Activated CD8-positive, alpha-beta T cell treated with anti-CD3 and anti-CD28 coated beads for 36 hours (primary cell): ENCODE measurements around the gene RPEL1. TPM values are rescaled to one million over a fixed set of nuclear protein-coding genes. Genes with fewer than 3 reads are reported as not detected.

Experiments used
- ATAC-seq: fragments of 200-7000 bp; cut with Tn5 transposase; one replicate; pipeline ENCODE4 v1.10.0; 2021; ENCODE audit warnings: mild to moderate bottlenecking, moderate library complexity
- CTCF ChIA-PET: fragments of 350-600 bp; sonication (Branson Sonifier 250); formaldehyde crosslinking; loops from one replicate; lab custom pipeline; 2021; ENCODE audit warnings: antibody characterized with exemption; lab: Charles Lee
- POLR2A ChIA-PET: fragments of 350-600 bp; sonication (Branson Sonifier 250); formaldehyde crosslinking; loops from one replicate; lab custom pipeline; 2021; ENCODE audit warnings: antibody characterized with exemption; lab: Charles Lee
- DNase-seq: peaks from one replicate; pipeline ENCODE4 v3.0.0-alpha.2; 2020
- H3K27ac Mint-ChIP-seq: one replicate; pipeline ENCODE4 v1.8.0; 2021; ENCODE audit warnings: mild to moderate bottlenecking, mixed read lengths
- H3K27me3 Mint-ChIP-seq: one replicate; pipeline ENCODE4 v1.8.0; 2021; ENCODE audit warnings: mixed read lengths
- H3K36me3 Mint-ChIP-seq: one replicate; pipeline ENCODE4 v1.8.0; 2021; ENCODE audit warnings: low read depth, mixed read lengths
- H3K4me1 Mint-ChIP-seq: one replicate; pipeline ENCODE4 v1.8.0; 2021; ENCODE audit warnings: low read depth, mixed read lengths
- H3K4me3 Mint-ChIP-seq: one replicate; pipeline ENCODE4 v1.8.0; 2021; ENCODE audit warnings: mild to moderate bottlenecking, moderate library complexity, mixed read lengths
- H3K9me3 Mint-ChIP-seq: one replicate; pipeline ENCODE4 v1.8.0; 2021; ENCODE audit warnings: mixed read lengths
- intact Hi-C: fragments of 100-400 bp; cut with micrococcal nuclease; formaldehyde crosslinking; loops from one replicate; pipeline ENCODE4 v1.10.0; 2022
- total RNA-seq, 2 experiments: library from RNA; stranded (reverse); gene quantifications; one replicate each; pipeline ENCODE4 v1.2.3, GENCODE V29; 2021
- TF ChIP-seq, protein P1 (sequence below): fragments of 200-600 bp; IDR thresholded peaks from one replicate; pipeline ENCODE4 v1.8.0; 2022; ENCODE audit warnings: antibody characterized with exemption, mild to moderate bottlenecking

RPEL1 gene
- total RNA-seq, 2 experiments from 2014 or later = not detected

DNA sequence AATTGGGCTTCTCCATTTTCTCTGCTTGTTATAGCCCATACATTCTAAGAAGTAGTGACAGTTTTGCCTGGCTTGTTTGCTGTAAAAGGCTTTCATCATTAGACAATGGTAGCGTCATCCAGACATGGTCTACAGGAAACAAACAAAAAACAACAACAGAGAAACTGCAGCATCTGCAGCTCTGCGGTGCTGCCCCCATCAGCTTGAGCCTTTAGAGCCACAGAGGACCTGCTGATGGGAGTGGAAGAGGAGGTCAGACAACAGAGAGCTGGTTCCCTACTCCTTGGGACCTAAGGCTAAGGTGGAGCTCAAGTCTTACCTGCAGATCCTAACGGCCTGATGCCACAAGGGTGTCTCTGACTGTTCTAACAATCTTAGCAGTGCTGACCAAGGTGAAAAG is 34.3 kb downstream of the RPEL1 start:
- DNase-seq = no peak
- intact Hi-C loops = no loop called here
- Mint-ChIP-seq H3K4me1 (peaks cover 3% of the 10 kb centered on the region), H3K27ac (no peak overlapping the region), H3K9me3 (peaks cover 1% of the 10 kb centered on the region), H3K36me3 (no peaks in the 10 kb centered on the region), H3K27me3 (peaks cover 71% of the 10 kb centered on the region), H3K4me3 (no peak overlapping the region)
- CTCF ChIA-PET = interaction anchor here (1.0 to 2.0 kb wide), 4 partner anchors 9 to 87 kb away, joined by 3 to 6 read pairs (median 4); partner anchors contain the start of gene NT5C2
- ATAC-seq = no peak
- TF ChIP-seq, protein P1, sequence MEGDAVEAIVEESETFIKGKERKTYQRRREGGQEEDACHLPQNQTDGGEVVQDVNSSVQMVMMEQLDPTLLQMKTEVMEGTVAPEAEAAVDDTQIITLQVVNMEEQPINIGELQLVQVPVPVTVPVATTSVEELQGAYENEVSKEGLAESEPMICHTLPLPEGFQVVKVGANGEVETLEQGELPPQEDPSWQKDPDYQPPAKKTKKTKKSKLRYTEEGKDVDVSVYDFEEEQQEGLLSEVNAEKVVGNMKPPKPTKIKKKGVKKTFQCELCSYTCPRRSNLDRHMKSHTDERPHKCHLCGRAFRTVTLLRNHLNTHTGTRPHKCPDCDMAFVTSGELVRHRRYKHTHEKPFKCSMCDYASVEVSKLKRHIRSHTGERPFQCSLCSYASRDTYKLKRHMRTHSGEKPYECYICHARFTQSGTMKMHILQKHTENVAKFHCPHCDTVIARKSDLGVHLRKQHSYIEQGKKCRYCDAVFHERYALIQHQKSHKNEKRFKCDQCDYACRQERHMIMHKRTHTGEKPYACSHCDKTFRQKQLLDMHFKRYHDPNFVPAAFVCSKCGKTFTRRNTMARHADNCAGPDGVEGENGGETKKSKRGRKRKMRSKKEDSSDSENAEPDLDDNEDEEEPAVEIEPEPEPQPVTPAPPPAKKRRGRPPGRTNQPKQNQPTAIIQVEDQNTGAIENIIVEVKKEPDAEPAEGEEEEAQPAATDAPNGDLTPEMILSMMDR = no peak
- POLR2A ChIA-PET = no interaction called here

DNA sequence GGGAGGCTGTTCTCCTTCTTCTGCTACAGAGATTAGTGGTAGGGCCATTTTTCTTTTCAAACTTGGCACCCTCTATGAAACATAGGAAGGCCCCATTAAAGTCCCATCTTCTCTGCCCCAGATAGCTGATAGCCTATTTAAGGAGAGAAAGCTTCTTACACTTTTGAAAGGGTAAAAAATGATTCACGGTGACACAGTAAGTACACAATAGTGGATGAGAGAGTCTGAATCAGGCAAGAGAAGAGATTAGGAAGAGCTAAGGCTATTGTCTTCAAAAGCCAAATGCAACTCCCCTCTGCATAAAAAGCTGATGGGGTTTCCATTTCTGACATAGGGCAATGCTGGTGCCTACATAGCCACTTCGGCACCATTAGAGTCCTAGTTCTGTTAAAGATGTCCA is 34.8 kb downstream of the RPEL1 start:
- Mint-ChIP-seq H3K27me3 (peaks cover 66% of the 10 kb centered on the region), H3K36me3 (no peaks in the 10 kb centered on the region), H3K4me3 (no peak overlapping the region), H3K4me1 (peaks cover 3% of the 10 kb centered on the region), H3K9me3 (peaks cover 1% of the 10 kb centered on the region), H3K27ac (no peak overlapping the region)
- TF ChIP-seq, protein P1 = no peak
- CTCF ChIA-PET = interaction anchor here (1.2 to 2.0 kb wide), 3 partner anchors 9 to 88 kb away, joined by 3 to 6 read pairs (median 6); partner anchors contain the start of gene NT5C2
- POLR2A ChIA-PET = no interaction called here
- intact Hi-C loops = no loop called here
- DNase-seq (no peak), ATAC-seq (no peak)

DNA sequence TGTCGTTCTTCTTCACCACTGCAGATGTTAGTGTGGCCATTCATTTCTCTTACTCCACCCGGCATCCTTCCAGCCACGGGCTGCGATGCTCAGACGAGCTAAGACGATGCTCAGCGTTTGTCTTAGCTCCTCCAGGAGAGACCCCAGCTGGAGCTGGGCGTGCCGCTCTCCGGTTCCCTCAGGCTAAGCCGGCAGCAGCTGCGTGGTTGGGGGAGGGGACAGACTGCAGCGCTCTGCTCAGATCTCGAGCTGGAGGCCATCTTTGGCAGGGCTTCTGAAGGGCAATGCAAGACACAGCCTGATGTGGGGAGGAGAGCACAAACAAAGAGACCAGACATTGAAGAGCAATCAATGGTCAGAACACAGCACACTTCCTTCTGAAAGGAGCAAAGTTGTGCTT is 36.1 kb downstream of the RPEL1 start:
- ChIA-PET POLR2A (no interaction called here), CTCF (no interaction called here)
- peaks cover 3% of the 10 kb centered on the region for H3K4me1 Mint-ChIP-seq
- H3K9me3 Mint-ChIP-seq = peaks cover 1% of the 10 kb centered on the region
- no peak for DNase-seq
- H3K27me3 Mint-ChIP-seq = peaks cover 57% of the 10 kb centered on the region
- H3K27ac Mint-ChIP-seq = no peak overlapping the region
- H3K36me3 Mint-ChIP-seq = no peaks in the 10 kb centered on the region
- TF ChIP-seq, protein P1 = no peak
- H3K4me3 Mint-ChIP-seq = no peak overlapping the region
- intact Hi-C loops = no loop called here
- ATAC-seq = no peak

DNA sequence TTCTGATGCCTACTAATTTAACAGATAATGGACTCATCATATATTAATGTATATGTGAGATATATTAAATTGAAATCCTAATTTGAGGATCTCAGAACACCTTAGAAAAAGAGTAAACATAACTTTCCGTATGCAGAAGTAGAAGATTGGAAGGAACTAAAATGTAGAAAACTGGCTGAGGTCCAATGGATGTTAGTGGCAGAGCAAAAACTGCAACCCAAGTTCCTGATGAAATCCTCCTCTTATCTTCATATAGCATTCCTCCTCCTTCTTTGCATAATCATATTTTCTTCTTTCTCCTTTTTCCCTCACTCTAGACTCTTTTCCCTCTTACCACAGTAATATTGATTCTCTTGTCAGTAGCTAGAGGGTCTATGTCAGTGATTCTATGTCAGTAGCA is 37.3 kb downstream of the RPEL1 start:
- TF ChIP-seq, protein P1 = no peak
- intact Hi-C loops = no loop called here
- ChIA-PET CTCF (no interaction called here), POLR2A (no interaction called here)
- ATAC-seq (no peak), DNase-seq (no peak)
- Mint-ChIP-seq H3K27ac (no peak overlapping the region), H3K4me1 (peaks cover 3% of the 10 kb centered on the region), H3K27me3 (peaks cover 56% of the 10 kb centered on the region), H3K4me3 (no peak overlapping the region), H3K9me3 (peaks cover 1% of the 10 kb centered on the region), H3K36me3 (no peaks in the 10 kb centered on the region)

DNA sequence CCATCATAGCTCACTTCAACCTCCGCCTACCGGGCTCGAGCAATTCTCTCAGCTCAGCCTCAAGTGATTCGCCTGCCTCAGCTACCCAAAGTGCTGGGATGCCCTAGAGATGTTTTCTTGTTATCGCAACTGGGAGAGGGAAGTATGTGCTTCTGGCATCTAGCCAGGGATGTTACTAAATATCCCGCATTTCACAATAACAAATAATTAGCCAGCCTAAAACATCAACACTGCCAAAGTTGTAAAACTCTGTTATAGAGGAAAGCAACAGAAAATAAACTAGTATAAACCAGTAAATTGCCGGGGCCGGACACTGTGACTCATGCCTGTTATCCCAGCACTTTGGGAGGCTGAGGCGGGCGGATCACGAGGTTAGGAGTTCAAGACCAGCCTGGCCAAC is 38.5 kb downstream of the RPEL1 start:
- TF ChIP-seq, protein P1 = no peak
- no peaks in the 10 kb centered on the region for H3K9me3 Mint-ChIP-seq
- POLR2A ChIA-PET = no interaction called here
- no peak overlapping the region for H3K4me3 Mint-ChIP-seq
- H3K4me1 Mint-ChIP-seq = no peaks in the 10 kb centered on the region
- CTCF ChIA-PET = no interaction called here
- no peak for DNase-seq
- no peak for ATAC-seq
- H3K27me3 Mint-ChIP-seq = peaks cover 49% of the 10 kb centered on the region
- intact Hi-C loops = no loop called here
- no peak overlapping the region for H3K27ac Mint-ChIP-seq
- H3K36me3 Mint-ChIP-seq = no peaks in the 10 kb centered on the region
